Endothelial cell of umbilical vein (primary cell): ENCODE results near the gene PLB1. TPM values are rescaled to one million over a fixed set of nuclear protein-coding genes. Genes with fewer than 3 reads are reported as not detected.

Experiments used
- BruUV-seq: library from RNA; stranded (reverse); fragments of 400-500 nt; replicated peaks from 2 replicates; lab custom pipeline; 2021; lab: Mats Ljungman, UMichigan
- CTCF ChIA-PET: fragments of 300-600, 350-600 bp; sonication (Branson Sonifier 250); formaldehyde crosslinking; loops from one replicate; lab custom pipeline; 2021; ENCODE audit warnings: antibody characterized with exemption, inconsistent platforms; lab: Charles Lee
- POLR2A ChIA-PET: fragments of 300-600, 350-600 bp; sonication (Branson Sonifier 250); formaldehyde crosslinking; loops from one replicate; lab custom pipeline; 2021; ENCODE audit warnings: antibody characterized with exemption, inconsistent platforms; lab: Charles Lee
- DNase-seq: peaks from one replicate; pipeline ENCODE4 v3.0.0-alpha.2; 2011; ENCODE audit warnings: low read depth, low spot score
- FAIRE-seq: peaks from 2 replicates; lab custom pipeline; 2011; peaks lifted over from hg19 to GRCh38; lab: Jason Lieb, UNC
- H2AFZ ChIP-seq: 2 replicates; pipeline ENCODE4 v1.6.0; 2012; ENCODE audit warnings: low read depth, low read length, control low read depth, inconsistent platforms
- H3K27ac ChIP-seq: 2 replicates; pipeline ENCODE4 v1.5.1; 2011; ENCODE audit warnings: low read depth, mild to moderate bottlenecking, control low read depth, low read length, moderate library complexity; ENCODE audit not compliant: insufficient read depth
- H3K27me3 ChIP-seq, 2 experiments: 2 replicates each; pipeline versions ENCODE4 v1.6.0 to v1.6.1; 2011; ENCODE audit warnings: low read length in 2 of 2, mixed read lengths in 1 of 2; ENCODE audit not compliant: control insufficient read depth in 2 of 2, insufficient read depth in 2 of 2
- H3K36me3 ChIP-seq, 2 experiments: 2 replicates in 1 of 2; 3 replicates in 1 of 2; pipeline ENCODE4 v1.5.1; 2011; ENCODE audit warnings: low read length in 2 of 2, mild to moderate bottlenecking in 1 of 2, moderate library complexity in 1 of 2; ENCODE audit not compliant: control insufficient read depth in 2 of 2, insufficient read depth in 2 of 2; ENCODE audit errors: extremely low read depth in 1 of 2
- H3K4me1 ChIP-seq: 3 replicates; pipeline ENCODE4 v1.5.1; 2011; ENCODE audit warnings: mild to moderate bottlenecking, low read length; ENCODE audit not compliant: control insufficient read depth, insufficient read depth; ENCODE audit errors: extremely low read depth
- H3K4me2 ChIP-seq: 2 replicates; pipeline ENCODE4 v1.6.1; 2011; ENCODE audit warnings: low read length, control low read depth, mixed read lengths; ENCODE audit not compliant: insufficient read depth
- H3K4me3 ChIP-seq, 3 experiments: fragments of 200-600 bp in 1 of 3; sonication (generic), shearing (Covaris generic) in 1 of 3; replicated peaks in 1 of 3; 2 replicates each; pipeline ENCODE4 v1.5.1; 2011 to 2016; ENCODE audit warnings: control low read depth in 3 of 3, low read length in 3 of 3, mild to moderate bottlenecking in 2 of 3, inconsistent platforms in 1 of 3, low read depth in 1 of 3, moderate library complexity in 1 of 3; ENCODE audit not compliant: insufficient read depth in 1 of 3
- H3K79me2 ChIP-seq: 2 replicates; pipeline ENCODE4 v1.6.0; 2012; ENCODE audit warnings: low read length, inconsistent platforms; ENCODE audit not compliant: control insufficient read depth, insufficient read depth
- H3K9ac ChIP-seq: replicated peaks from 2 replicates; pipeline ENCODE3; 2011; ENCODE audit warnings: low read length, control low read depth; ENCODE audit not compliant: insufficient read depth; ENCODE audit errors: extremely low read depth
- H3K9me1 ChIP-seq: replicated peaks from 3 replicates; pipeline ENCODE4 v1.6.0; 2011; ENCODE audit warnings: mild to moderate bottlenecking, low read length; ENCODE audit not compliant: control insufficient read depth, insufficient read depth; ENCODE audit errors: extremely low read depth
- H3K9me3 ChIP-seq: replicated peaks from 2 replicates; pipeline ENCODE4 v1.5.1; 2012; ENCODE audit warnings: low read length, inconsistent platforms; ENCODE audit not compliant: control insufficient read depth, insufficient read depth
- H4K20me1 ChIP-seq: replicated peaks from 2 replicates; pipeline ENCODE3; 2011; ENCODE audit warnings: mild to moderate bottlenecking, low read length; ENCODE audit not compliant: control insufficient read depth, insufficient read depth; ENCODE audit errors: extremely low read depth
- EZH2 ChIP-seq: IDR thresholded peaks from 2 replicates; pipeline ENCODE4 v1.6.1; 2012; ENCODE audit warnings: borderline replicate concordance, low read depth, mild to moderate bottlenecking, moderate library complexity, low read length, inconsistent platforms; ENCODE audit not compliant: severe bottlenecking
- FOS ChIP-seq: IDR thresholded peaks from 2 replicates; pipeline ENCODE4 v1.6.1; 2011; ENCODE audit warnings: mild to moderate bottlenecking, low read length, moderate library complexity, borderline replicate concordance; ENCODE audit not compliant: insufficient read depth
- GATA2 ChIP-seq: IDR thresholded peaks from 2 replicates; pipeline ENCODE4 v1.7.0; 2011; ENCODE audit warnings: low read depth, mild to moderate bottlenecking, moderate library complexity, mixed read lengths, low read length; ENCODE audit not compliant: insufficient read length, insufficient read depth
- JUN ChIP-seq: IDR thresholded peaks from 2 replicates; pipeline ENCODE4 v1.6.1; 2011; ENCODE audit warnings: borderline replicate concordance, low read depth; ENCODE audit not compliant: insufficient read length, insufficient read depth
- MYC ChIP-seq: IDR thresholded peaks from one replicate; pipeline ENCODE4 v1.6.1; 2011; ENCODE audit warnings: mild to moderate bottlenecking, low read depth, low read length
- POLR2A ChIP-seq: IDR thresholded peaks from 2 replicates; pipeline ENCODE4 v1.6.1; 2012; ENCODE audit warnings: low read depth, mild to moderate bottlenecking, control low read depth, low read length
- POLR2AphosphoS5 ChIP-seq: IDR thresholded peaks from 2 replicates; pipeline ENCODE4 v1.6.1; 2012; ENCODE audit warnings: low read depth, mild to moderate bottlenecking, control low read depth, low read length, moderate library complexity; ENCODE audit not compliant: insufficient read depth
- dilution Hi-C: fragments of 300-500 bp; cut with MboI; formaldehyde crosslinking; loops from one replicate; pipeline ENCODE4 v1.15.0; 2019; ENCODE audit warnings: low sequenced_read_pairs; ENCODE audit not compliant: extremely low pct_ligation_motif_present
- intact Hi-C: fragments of 100-400 bp; cut with micrococcal nuclease; formaldehyde crosslinking; loops from one replicate; pipeline ENCODE4 v1.10.0; 2022
- polyA plus RNA-seq, 4 experiments: library from polyadenylated mRNA; depleted of rRNA in 3 of 4; stranded (reverse) in 3 of 4; unstranded in 1 of 4; fragments of >200 nt; gene quantifications; 2 replicates each; pipeline versions ENCODE4 v1.2.1 to v1.2.3, GENCODE V29; 2011 to 2012; ENCODE audit warnings: missing spikeins in 1 of 4
- total RNA-seq: library from RNA; stranded (reverse); gene quantifications from 2 replicates; pipeline ENCODE4 v1.2.3, GENCODE V29; 2021
- TF ChIP-seq, protein P1 (sequence below): IDR thresholded peaks from 2 replicates; pipeline ENCODE4 v1.6.1; 2011; ENCODE audit not compliant: insufficient read depth, insufficient read length
- TF ChIP-seq, protein P2 (sequence below), 2 donors: IDR thresholded peaks; 1 replicate in 1 of 2; 2 replicates in 1 of 2; pipeline ENCODE4 v1.5.1; 2011; ENCODE audit warnings: low read length in 2 of 2, mild to moderate bottlenecking in 2 of 2, moderate library complexity in 2 of 2, control low read depth in 1 of 2, inconsistent platforms in 1 of 2, low read depth in 1 of 2; ENCODE audit not compliant: insufficient read depth in 1 of 2; ENCODE audit errors: extremely low read depth in 1 of 2

PLB1 gene
- total and polyA plus RNA-seq, 2 donors (not counting 3 experiments of a cell fraction or from before 2014, with no cell fraction given) = 0.75 to 0.80 TPM

DNA sequence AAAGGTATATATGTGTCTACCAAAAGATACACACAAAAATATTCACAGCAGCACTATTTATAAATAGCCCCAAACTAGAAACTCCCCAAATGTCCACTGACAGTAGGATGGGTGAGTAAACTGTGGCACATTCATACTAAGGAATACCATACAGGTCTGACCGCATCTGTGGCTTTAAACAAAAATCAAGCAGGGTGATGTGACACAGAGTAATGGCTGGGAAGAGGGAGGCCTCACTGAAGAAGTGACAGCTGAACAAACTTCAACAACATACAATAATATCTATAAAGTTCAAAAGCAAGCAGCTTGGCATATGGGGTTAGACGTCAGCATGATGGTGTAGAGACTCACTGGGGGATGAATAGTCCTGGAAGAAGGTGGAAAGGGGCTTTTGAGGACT is 140.6 kb downstream of the PLB1 start:
- Histone ChIP-seq H3K36me3 (no peaks in the 10 kb centered on the region), H2AFZ (no peak overlapping the region), H3K27me3 (no peaks in the 10 kb centered on the region), H4K20me1 (no peaks in the 10 kb centered on the region), H3K9me3 (no peaks in the 10 kb centered on the region), H3K4me1 (no peaks in the 10 kb centered on the region), H3K9ac (no peak overlapping the region), H3K9me1 (no peaks in the 10 kb centered on the region), H3K79me2 (no peaks in the 10 kb centered on the region), H3K27ac (no peak overlapping the region), H3K4me3 (no peak overlapping the region), H3K4me2 (no peak overlapping the region)
- TF ChIP-seq, protein P1, sequence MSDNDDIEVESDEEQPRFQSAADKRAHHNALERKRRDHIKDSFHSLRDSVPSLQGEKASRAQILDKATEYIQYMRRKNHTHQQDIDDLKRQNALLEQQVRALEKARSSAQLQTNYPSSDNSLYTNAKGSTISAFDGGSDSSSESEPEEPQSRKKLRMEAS = no peak
- TF ChIP-seq FOS (no peak), GATA2 (no peak), EZH2 (no peak), POLR2AphosphoS5 (no peak), MYC (no peak), JUN (no peak), POLR2A (no peak)
- TF ChIP-seq, protein P2, sequence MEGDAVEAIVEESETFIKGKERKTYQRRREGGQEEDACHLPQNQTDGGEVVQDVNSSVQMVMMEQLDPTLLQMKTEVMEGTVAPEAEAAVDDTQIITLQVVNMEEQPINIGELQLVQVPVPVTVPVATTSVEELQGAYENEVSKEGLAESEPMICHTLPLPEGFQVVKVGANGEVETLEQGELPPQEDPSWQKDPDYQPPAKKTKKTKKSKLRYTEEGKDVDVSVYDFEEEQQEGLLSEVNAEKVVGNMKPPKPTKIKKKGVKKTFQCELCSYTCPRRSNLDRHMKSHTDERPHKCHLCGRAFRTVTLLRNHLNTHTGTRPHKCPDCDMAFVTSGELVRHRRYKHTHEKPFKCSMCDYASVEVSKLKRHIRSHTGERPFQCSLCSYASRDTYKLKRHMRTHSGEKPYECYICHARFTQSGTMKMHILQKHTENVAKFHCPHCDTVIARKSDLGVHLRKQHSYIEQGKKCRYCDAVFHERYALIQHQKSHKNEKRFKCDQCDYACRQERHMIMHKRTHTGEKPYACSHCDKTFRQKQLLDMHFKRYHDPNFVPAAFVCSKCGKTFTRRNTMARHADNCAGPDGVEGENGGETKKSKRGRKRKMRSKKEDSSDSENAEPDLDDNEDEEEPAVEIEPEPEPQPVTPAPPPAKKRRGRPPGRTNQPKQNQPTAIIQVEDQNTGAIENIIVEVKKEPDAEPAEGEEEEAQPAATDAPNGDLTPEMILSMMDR (IDR thresholded peaks at IDR 0.05; ENCODE audit: extremely low read depth in 1 of 2, insufficient read depth in 1 of 2, low read depth in 1 of 2, low read length in 2 of 2) = no peak
- intact Hi-C loops = no loop called here
- POLR2A ChIA-PET = no interaction called here
- no peak for DNase-seq
- no peak for FAIRE-seq
- CTCF ChIA-PET = interaction anchor here (1.4 to 2.3 kb wide), 2 partner anchors 11 to 15 kb away, joined by 3 to 8 read pairs; no protein-coding TSS in a partner anchor
- dilution Hi-C loops = no loop called here
- no TSS peak for BruUV-seq
